ACC112 (cell line): ENCODE data around the gene GABARAPL1.
"Not testable (repeated sequence)": the region's sequence is repeated elsewhere in the genome, so short reads cannot be mapped to it uniquely, and the experiment has no call there.

Experiments used
- H2AFZ ChIP-seq: fragments of 200-600 bp; sonication (generic); one replicate; pipeline ENCODE4 v1.6.0; 2017; ENCODE audit warnings: antibody characterized with exemption, low read length; ENCODE audit not compliant: unreplicated experiment
- H3K27ac ChIP-seq: fragments of 200-600 bp; sonication (generic); 2 replicates; pipeline ENCODE4 v1.5.1; 2014; ENCODE audit warnings: low read depth, mild to moderate bottlenecking, antibody characterized with exemption, low read length, moderate library complexity
- H3K27me3 ChIP-seq: fragments of 200-600 bp; sonication (generic); 2 replicates; pipeline ENCODE4 v1.6.1; 2014; ENCODE audit warnings: mild to moderate bottlenecking, antibody characterized with exemption, low read length, moderate library complexity, mixed read lengths; ENCODE audit not compliant: insufficient read depth
- H3K36me3 ChIP-seq: fragments of 200-600 bp; sonication (generic); 2 replicates; pipeline ENCODE4 v1.6.1; 2016; ENCODE audit warnings: mild to moderate bottlenecking, antibody characterized with exemption, low read length, moderate library complexity, mixed read lengths; ENCODE audit not compliant: insufficient read depth
- H3K4me1 ChIP-seq: fragments of 200-600 bp; sonication (generic); one replicate; pipeline ENCODE4 v1.6.1; 2016; ENCODE audit warnings: low read length, mixed read lengths; ENCODE audit not compliant: insufficient read depth, unreplicated experiment, control insufficient read depth
- H3K4me3 ChIP-seq: fragments of 200-600 bp; sonication (generic); 2 replicates; pipeline ENCODE4 v1.5.1; 2014; ENCODE audit warnings: mild to moderate bottlenecking, low read depth, low read length
- H3K79me2 ChIP-seq: fragments of 200-600 bp; sonication (generic); one replicate; pipeline ENCODE4 v1.6.0; 2016; ENCODE audit warnings: low read length; ENCODE audit not compliant: control insufficient read depth, unreplicated experiment, insufficient read depth

Gene GABARAPL1

GRCh38 chr12:10197879-10198278 is 14.8 kb upstream of the GABARAPL1 start:
- H3K4me3 ChIP-seq: no peak overlapping the region
- H2AFZ ChIP-seq: no peak overlapping the region
- H3K4me1 ChIP-seq: no peaks in the 10 kb centered on the region
- no peak overlapping the region for H3K27ac ChIP-seq
- no peaks in the 10 kb centered on the region; the same call in 1 of the 2 replicates for H3K27me3 ChIP-seq
- no peaks in the 10 kb centered on the region for H3K79me2 ChIP-seq
- H3K36me3 ChIP-seq: no peaks in the 10 kb centered on the region

DNA sequence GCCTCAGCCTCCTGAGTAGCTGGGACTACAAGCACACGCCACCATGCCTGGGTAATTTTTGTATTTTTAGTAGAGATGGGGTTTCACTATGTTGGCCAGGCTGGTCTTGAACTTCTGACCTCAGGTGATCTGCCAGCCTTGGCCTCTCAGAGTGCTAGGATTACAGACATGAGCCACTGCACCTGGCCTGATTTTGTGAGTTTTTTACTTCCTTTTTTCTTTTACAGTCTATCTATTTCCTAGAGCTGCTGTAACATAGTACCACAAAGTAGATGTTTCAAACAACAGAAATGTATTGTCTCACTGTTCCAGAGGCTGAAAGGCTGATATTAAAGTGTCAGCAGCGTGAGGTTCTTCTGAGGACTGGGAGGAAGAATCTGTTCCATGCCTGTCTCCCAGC is 8.2 kb upstream of the GABARAPL1 start:
- H3K27me3 ChIP-seq, H3K4me1 ChIP-seq, H3K27ac ChIP-seq, H2AFZ ChIP-seq, H3K36me3 ChIP-seq, H3K79me2 ChIP-seq, H3K4me3 ChIP-seq: not testable (repeated sequence)

GRCh38 chr12:10205220-10205807 is 7.4 kb upstream of the GABARAPL1 start:
- Histone ChIP-seq H3K4me1 (no peaks in the 10 kb centered on the region), H3K27ac (no peak overlapping the region), H3K4me3 (no peak overlapping the region), H3K79me2 (no peaks in the 10 kb centered on the region), H3K27me3 (no peaks in the 10 kb centered on the region), H3K36me3 (no peaks in the 10 kb centered on the region), H2AFZ (no peak overlapping the region)

GRCh38 chr12:10207136-10207535 is 5.5 kb upstream of the GABARAPL1 start:
- Histone ChIP-seq H3K36me3 (no peaks in the 10 kb centered on the region), H3K27me3 (no peaks in the 10 kb centered on the region), H3K4me3 (no peak overlapping the region), H3K27ac (no peak overlapping the region), H3K4me1 (no peaks in the 10 kb centered on the region), H2AFZ (no peak overlapping the region), H3K79me2 (no peaks in the 10 kb centered on the region)

GRCh38 chr12:10210225-10210624 is 2.5 kb upstream of the GABARAPL1 start:
- H3K36me3 ChIP-seq: no peaks in the 10 kb centered on the region
- no peak overlapping the region for H3K4me3 ChIP-seq
- peaks cover 16% of the 10 kb centered on the region for H3K79me2 ChIP-seq
- no peak overlapping the region for H3K27ac ChIP-seq
- H3K4me1 ChIP-seq: peaks cover 3% of the 10 kb centered on the region
- H2AFZ ChIP-seq: no peak overlapping the region
- H3K27me3 ChIP-seq: no peaks in the 10 kb centered on the region

DNA sequence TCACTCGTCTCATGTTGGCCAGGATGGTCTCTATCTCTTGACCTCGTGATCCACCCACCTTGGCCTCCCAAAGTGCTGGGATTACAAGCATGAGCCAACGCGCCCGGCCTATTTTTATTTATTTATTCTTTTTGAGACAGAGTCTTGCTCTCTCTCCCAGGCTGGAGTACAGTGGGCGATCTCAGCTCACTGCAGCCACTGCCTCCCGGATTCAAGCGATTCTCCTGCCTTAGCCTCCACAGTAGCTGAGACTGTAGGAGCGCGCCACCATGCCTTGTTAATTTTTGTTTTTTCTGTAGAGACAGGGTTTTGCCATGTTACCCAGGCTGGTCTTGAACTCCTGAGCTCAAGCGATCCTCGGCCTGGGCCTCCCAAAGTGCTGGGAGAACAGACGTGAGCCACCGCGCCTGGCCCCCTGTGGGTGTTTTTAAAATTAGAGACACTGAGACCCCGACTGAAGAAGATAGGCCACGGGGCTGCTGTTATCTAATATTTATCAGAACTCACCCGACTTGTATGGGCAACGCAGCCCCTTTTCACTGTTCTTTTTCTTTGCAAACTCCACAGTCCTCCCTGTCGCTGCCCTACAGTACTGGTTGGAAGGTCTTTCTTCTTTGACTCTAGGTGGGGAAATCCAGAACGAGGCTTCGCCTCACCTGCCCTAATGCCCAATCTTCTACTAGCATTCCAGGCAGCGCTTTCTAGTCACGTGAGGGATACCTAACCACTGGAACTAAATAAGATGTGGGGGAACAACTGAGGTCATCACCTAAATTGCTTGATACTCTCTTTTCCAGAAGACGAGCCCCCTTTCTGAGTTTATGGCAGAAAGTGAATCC is 1.4 kb upstream of the GABARAPL1 start:
- Histone ChIP-seq H3K36me3 (no peaks in the 10 kb centered on the region), H3K4me3 (no peak overlapping the region), H3K4me1 (peaks cover 7% of the 10 kb centered on the region), H3K27me3 (no peaks in the 10 kb centered on the region), H3K27ac (peak overlapping the region; percentile 99), H3K79me2 (peaks cover 19% of the 10 kb centered on the region), H2AFZ (no peak overlapping the region)

GRCh38 chr12:10211940-10212738 is 538 bp upstream of the GABARAPL1 start:
- Histone ChIP-seq H3K27ac (peak overlapping the region; percentile 99), H3K4me3 (peak overlapping the region; percentile 95), H2AFZ (no peak overlapping the region), H3K79me2 (peaks cover 21% of the 10 kb centered on the region), H3K4me1 (peaks cover 7% of the 10 kb centered on the region), H3K27me3 (no peaks in the 10 kb centered on the region), H3K36me3 (no peaks in the 10 kb centered on the region)

DNA sequence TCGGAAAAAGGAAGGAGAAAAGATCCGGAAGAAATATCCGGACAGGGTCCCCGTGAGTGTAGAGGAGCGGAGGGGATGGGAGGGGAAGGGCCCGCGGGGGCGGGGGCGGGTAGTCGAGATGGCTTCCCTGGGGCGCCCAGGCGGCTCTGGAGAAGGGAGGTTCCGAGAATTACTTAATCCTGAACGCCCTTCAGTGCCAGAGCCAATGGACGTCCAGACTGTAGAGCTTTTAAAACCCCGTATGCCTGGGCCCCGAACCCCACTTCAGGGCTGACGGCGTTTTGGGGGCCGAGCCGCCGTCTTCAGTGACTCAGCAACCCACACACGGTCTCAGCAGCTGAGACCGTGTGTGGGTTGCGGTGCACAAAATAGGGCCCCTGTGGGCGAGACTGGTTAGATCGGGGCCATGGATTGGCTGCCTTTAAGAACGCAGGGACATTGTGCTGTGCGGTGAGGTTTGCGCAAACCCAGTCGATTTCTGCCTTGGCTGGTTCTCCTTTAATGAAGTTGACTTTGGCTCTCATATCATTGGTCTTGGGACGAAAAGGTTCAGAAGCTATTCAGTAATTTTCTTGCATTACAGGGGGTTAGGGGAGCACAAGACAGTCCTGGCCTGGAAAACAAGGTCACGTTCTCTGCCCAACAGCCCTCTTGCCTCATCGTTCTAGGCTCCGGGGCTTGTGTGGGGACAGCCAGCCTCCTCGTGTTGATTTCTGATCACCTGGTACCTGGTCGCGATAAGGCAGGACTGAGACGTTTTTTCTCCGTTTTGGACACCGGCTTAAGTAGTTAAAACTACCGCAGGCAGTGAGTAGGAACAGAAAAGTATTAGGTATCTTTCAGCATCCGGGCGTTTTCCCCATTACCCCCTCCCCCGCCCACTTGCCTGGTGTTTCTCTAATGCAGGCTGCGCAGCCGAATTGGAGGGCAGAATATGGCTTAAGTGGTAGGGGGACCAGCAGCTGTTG is 775 bp downstream of the GABARAPL1 start:
- Histone ChIP-seq H3K27ac (peak overlapping the region; percentile 99), H3K27me3 (no peaks in the 10 kb centered on the region), H3K79me2 (peaks cover 26% of the 10 kb centered on the region), H3K36me3 (0 out of 2 replicates have a peak, but pooled peaks cover 2% of the 10 kb centered on the region), H2AFZ (peak overlapping the region; percentile 59), H3K4me3 (peak overlapping the region; percentile 95), H3K4me1 (peaks cover 7% of the 10 kb centered on the region)

DNA sequence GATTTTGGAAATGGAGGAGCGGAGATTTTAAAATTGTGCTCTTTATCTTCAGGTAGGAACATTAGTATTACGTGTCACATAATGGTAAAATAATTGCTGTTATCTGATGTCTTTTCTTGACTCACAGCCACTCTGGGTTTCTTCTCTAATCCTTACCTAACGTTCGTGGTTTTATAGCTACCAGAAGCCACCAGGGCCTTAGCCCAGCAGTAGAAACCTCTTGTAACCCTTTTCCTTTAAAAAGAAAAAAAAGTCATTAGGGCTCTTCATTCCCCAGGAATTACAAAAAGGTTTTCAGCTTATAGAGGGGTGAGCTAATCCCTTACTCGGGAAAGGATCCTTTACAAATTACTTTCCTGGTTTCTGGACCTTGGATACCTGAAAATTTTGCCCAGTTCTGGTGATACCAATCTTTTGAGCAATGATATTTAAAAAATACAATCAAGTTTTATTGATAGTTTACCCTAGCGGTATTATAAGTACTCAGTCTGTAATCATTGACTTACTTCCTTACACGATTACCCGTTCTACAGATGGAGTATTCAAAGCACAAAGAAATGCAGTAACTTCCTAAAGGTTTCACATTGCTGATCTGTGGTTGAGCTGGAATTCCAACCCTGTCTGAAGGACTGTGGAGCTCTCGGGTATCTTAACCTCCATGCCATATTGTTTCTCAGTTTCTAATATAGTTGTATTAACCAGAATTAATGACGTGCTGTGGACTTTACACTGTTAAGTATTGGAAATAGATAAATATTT is 1.6 kb downstream of the GABARAPL1 start:
- peaks cover 7% of the 10 kb centered on the region for H3K4me1 ChIP-seq
- H3K27me3 ChIP-seq: no peaks in the 10 kb centered on the region
- peaks cover 2% of the 10 kb centered on the region; the same call in 1 of the 2 replicates for H3K36me3 ChIP-seq
- H3K4me3 ChIP-seq: peak overlapping the region; percentile 95
- no peak overlapping the region for H2AFZ ChIP-seq
- H3K27ac ChIP-seq: peak overlapping the region; percentile 99
- H3K79me2 ChIP-seq: peaks cover 26% of the 10 kb centered on the region
